Measurements from ENCODE around the gene SDK1.

The SDK1 gene

GRCh38 chr7:3501671-3502070, 200.6 kb downstream of the SDK1 start:
- TF ChIP-seq CTCF (conservative IDR thresholded peaks at IDR 0.05; ENCODE audit: low read depth) = no peak

GRCh38 chr7:3504384-3504783, 203.3 kb downstream of the SDK1 start:
- ChIA-PET POLR2A (ENCODE audit: low non-redundant PET) (no interaction called here), CTCF (no interaction called here)
- DNase-seq (ENCODE audit: low spot score) = no peak
- no peak overlapping the region for H3K27ac ChIP-seq
- no peak for TF ChIP-seq CTCF (conservative IDR thresholded peaks at IDR 0.05; ENCODE audit: low read depth)

More at GRCh38 chr7:3501671-3502070, 200.6 kb downstream of the SDK1 start:
- no peak for DNase-seq (ENCODE audit: low spot score)
- no peak overlapping the region for H3K27ac ChIP-seq
- ChIA-PET CTCF (no interaction called here), POLR2A (ENCODE audit: low non-redundant PET) (no interaction called here)

- H3K27ac ChIP-seq = no peak overlapping the region
- no peak for DNase-seq (ENCODE audit: low spot score)
- CTCF ChIA-PET = no interaction called here
- TF ChIP-seq CTCF (conservative IDR thresholded peaks at IDR 0.05; ENCODE audit: low read depth) = no peak
- POLR2A ChIA-PET (ENCODE audit: low non-redundant PET) = no interaction called here
These were observed 209.3 kb downstream of the SDK1 start for GRCh38 chr7:3510101-3511020.

- no peak for DNase-seq (ENCODE audit: low spot score)
- ChIA-PET CTCF (no interaction called here), POLR2A (ENCODE audit: low non-redundant PET) (no interaction called here)
- TF ChIP-seq CTCF (conservative IDR thresholded peaks at IDR 0.05; ENCODE audit: low read depth) = no peak
- no peak overlapping the region for H3K27ac ChIP-seq
These were observed 216.3 kb downstream of the SDK1 start for GRCh38 chr7:3517344-3517743.

- no peak overlapping the region for H3K27ac ChIP-seq
- POLR2A ChIA-PET (ENCODE audit: low non-redundant PET) = no interaction called here
- no peak for TF ChIP-seq CTCF (conservative IDR thresholded peaks at IDR 0.05; ENCODE audit: low read depth)
- DNase-seq (ENCODE audit: low spot score) = no peak
- CTCF ChIA-PET = no interaction called here
These were observed 217.5 kb downstream of the SDK1 start for GRCh38 chr7:3518546-3518945.

- TF ChIP-seq CTCF (conservative IDR thresholded peaks at IDR 0.05; ENCODE audit: low read depth) = no peak
- ChIA-PET CTCF (no interaction called here), POLR2A (ENCODE audit: low non-redundant PET) (no interaction called here)
- no peak for DNase-seq (ENCODE audit: low spot score)
- H3K27ac ChIP-seq = no peak overlapping the region
These were observed 219.2 kb downstream of the SDK1 start for GRCh38 chr7:3520206-3520605.
